Cardiac muscle cell (in vitro differentiated cells and primary cell): ENCODE measurements around the gene SYCP2. TPM values are rescaled to one million over a fixed set of nuclear protein-coding genes. Genes with fewer than 3 reads are reported as not detected.

Experiments used
- DNase-seq, 2 donors: peaks; one replicate each; pipeline versions ENCODE4 v3.0.0 to v3.0.0-alpha.2; 2010 to 2017; ENCODE audit warnings: low read depth in 1 of 2, low spot score in 1 of 2
- H3K27ac ChIP-seq: fragments of 200-600 bp; sonication (generic); 2 replicates; pipeline ENCODE4 v1.5.1; 2016
- H3K27me3 ChIP-seq: fragments of 200-600 bp; sonication (generic); 2 replicates; pipeline ENCODE4 v1.6.0; 2016; ENCODE audit warnings: control low read depth
- H3K36me3 ChIP-seq: fragments of 200-600 bp; sonication (generic); 2 replicates; pipeline ENCODE4 v1.5.1; 2016; ENCODE audit warnings: control low read depth
- H3K4me1 ChIP-seq: fragments of 200-600 bp; sonication (generic); 2 replicates; pipeline ENCODE4 v1.8.1; 2017; ENCODE audit warnings: low read depth, mild to moderate bottlenecking, mixed run types
- H3K4me3 ChIP-seq: fragments of 200-600 bp; sonication (generic); 2 replicates; pipeline ENCODE4 v1.5.1; 2016; ENCODE audit warnings: mild to moderate bottlenecking
- H3K9me3 ChIP-seq: fragments of 200-600 bp; sonication (generic); 2 replicates; pipeline ENCODE4 v1.5.1; 2017; ENCODE audit warnings: low read depth, mild to moderate bottlenecking, control low read depth
- CTCF ChIP-seq: IDR thresholded peaks from 2 replicates; pipeline ENCODE4 v1.5.1; 2012; ENCODE audit warnings: low read depth, mild to moderate bottlenecking, low read length
- polyA plus RNA-seq: library from polyadenylated mRNA; unstranded; fragments of >200 nt; fragmentation: Nextera tagmentation; extraction: Ambion mirVana; gene quantifications from 2 replicates; pipeline ENCODE4 v1.2.1, GENCODE V29; 2016
- total RNA-seq: library from RNA; depleted of rRNA; stranded (reverse); fragments of >200 nt; gene quantifications from 2 replicates; pipeline ENCODE4 v1.2.3, GENCODE V29; 2016

SYCP2 gene
- total and polyA plus RNA-seq, 2 experiments from 2014 or later: 0.60 TPM; not detected in 1

- H3K4me3 ChIP-seq: no peak overlapping the region
- no peak overlapping the region for H3K27ac ChIP-seq
- no peaks in the 10 kb centered on the region for H3K9me3 ChIP-seq
- H3K4me1 ChIP-seq: no peaks in the 10 kb centered on the region
- H3K36me3 ChIP-seq: no peaks in the 10 kb centered on the region
- no peaks in the 10 kb centered on the region for H3K27me3 ChIP-seq
- DNase-seq: no peak
- no peak for TF ChIP-seq CTCF
Observed at GRCh38 chr20:59972037-59972801, 38.8 kb upstream of the SYCP2 start.

DNA sequence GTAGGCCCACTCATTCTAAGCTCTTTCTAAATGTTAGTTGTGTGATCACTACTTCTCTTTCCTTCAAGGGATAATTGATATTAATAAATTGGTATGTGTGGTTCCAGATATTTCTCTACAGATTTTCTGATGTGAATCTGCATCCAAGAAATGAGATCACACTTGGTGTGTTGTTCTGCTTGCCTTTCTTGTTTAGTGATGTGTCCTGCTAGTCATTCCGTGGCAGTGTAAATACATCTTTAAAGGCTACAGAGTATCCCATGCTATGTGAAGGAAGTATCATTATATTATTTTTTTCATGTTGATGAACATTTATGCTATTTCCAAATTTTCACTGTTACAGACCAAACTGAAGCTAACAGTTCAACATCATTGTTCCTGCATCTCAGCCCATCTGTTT lies 38.0 kb upstream of the SYCP2 start:
- Histone ChIP-seq H3K4me1 (no peaks in the 10 kb centered on the region), H3K27me3 (no peaks in the 10 kb centered on the region), H3K4me3 (no peak overlapping the region), H3K27ac (no peak overlapping the region), H3K9me3 (no peaks in the 10 kb centered on the region), H3K36me3 (no peaks in the 10 kb centered on the region)
- no peak for DNase-seq
- TF ChIP-seq CTCF: no peak

- no peaks in the 10 kb centered on the region for H3K27me3 ChIP-seq
Observed at GRCh38 chr20:59966428-59966827, 33.0 kb upstream of the SYCP2 start.

GRCh38 chr20:59962155-59962554 lies 28.7 kb upstream of the SYCP2 start:
- Histone ChIP-seq H3K4me3 (no peak overlapping the region), H3K27ac (no peak overlapping the region), H3K4me1 (no peaks in the 10 kb centered on the region), H3K9me3 (no peaks in the 10 kb centered on the region), H3K36me3 (no peaks in the 10 kb centered on the region), H3K27me3 (no peaks in the 10 kb centered on the region)
- TF ChIP-seq CTCF: no peak
- no peak for DNase-seq

More at GRCh38 chr20:59966428-59966827, 33.0 kb upstream of the SYCP2 start:
- no peak overlapping the region for H3K27ac ChIP-seq
- H3K4me1 ChIP-seq: no peaks in the 10 kb centered on the region
- TF ChIP-seq CTCF: no peak
- H3K4me3 ChIP-seq: no peak overlapping the region
- no peaks in the 10 kb centered on the region for H3K9me3 ChIP-seq
- no peaks in the 10 kb centered on the region for H3K36me3 ChIP-seq
- DNase-seq: no peak

DNA sequence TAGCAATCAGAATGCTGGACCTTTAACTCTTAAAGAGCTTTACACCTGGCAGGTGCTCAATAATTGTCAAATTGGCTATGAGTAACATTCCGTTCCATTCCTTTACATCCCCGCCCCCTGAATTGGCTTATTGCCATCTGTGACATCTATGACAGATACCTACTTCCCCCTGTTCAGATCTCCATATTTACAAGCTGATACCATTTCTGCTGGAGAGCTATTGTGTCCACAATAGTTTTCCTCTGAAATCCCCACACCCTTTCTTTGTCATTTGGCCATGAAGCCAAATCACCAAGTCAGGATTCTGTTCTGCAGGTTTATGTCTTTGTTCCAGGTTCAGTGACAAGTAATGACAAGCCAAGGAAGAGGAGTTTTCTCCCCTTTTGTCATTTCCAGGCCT lies 28.0 kb upstream of the SYCP2 start:
- DNase-seq: no peak
- no peak for TF ChIP-seq CTCF
- H3K27me3 ChIP-seq: no peaks in the 10 kb centered on the region

More for the DNA sequence above, 28.0 kb upstream of the SYCP2 start:
- H3K4me1 ChIP-seq: no peaks in the 10 kb centered on the region
- no peak overlapping the region for H3K4me3 ChIP-seq
- H3K36me3 ChIP-seq: no peaks in the 10 kb centered on the region
- no peak overlapping the region for H3K27ac ChIP-seq
- no peaks in the 10 kb centered on the region for H3K9me3 ChIP-seq
